CD4-positive, alpha-beta T cell treated with Interleukin-15 for 1 hour (primary cell): Measurements from ENCODE around the gene DNTT.

Source experiments
- DNase-seq: peaks from one replicate; pipeline ENCODE4 v3.0.0-alpha.2; 2020

DNTT gene

GRCh38 chr10:96387161-96387560 lies 82.9 kb downstream of the DNTT start:
- no peak for DNase-seq

- no peak for DNase-seq
Observed at GRCh38 chr10:96387601-96388000, 83.4 kb downstream of the DNTT start.
